ENCODE data around the gene ARAP3. TPM values are rescaled to one million over a fixed set of nuclear protein-coding genes. Genes with fewer than 3 reads are reported as not detected.

ARAP3 gene
- 8.9 and 14.5 TPM in 2 replicates for total RNA-seq

DNA sequence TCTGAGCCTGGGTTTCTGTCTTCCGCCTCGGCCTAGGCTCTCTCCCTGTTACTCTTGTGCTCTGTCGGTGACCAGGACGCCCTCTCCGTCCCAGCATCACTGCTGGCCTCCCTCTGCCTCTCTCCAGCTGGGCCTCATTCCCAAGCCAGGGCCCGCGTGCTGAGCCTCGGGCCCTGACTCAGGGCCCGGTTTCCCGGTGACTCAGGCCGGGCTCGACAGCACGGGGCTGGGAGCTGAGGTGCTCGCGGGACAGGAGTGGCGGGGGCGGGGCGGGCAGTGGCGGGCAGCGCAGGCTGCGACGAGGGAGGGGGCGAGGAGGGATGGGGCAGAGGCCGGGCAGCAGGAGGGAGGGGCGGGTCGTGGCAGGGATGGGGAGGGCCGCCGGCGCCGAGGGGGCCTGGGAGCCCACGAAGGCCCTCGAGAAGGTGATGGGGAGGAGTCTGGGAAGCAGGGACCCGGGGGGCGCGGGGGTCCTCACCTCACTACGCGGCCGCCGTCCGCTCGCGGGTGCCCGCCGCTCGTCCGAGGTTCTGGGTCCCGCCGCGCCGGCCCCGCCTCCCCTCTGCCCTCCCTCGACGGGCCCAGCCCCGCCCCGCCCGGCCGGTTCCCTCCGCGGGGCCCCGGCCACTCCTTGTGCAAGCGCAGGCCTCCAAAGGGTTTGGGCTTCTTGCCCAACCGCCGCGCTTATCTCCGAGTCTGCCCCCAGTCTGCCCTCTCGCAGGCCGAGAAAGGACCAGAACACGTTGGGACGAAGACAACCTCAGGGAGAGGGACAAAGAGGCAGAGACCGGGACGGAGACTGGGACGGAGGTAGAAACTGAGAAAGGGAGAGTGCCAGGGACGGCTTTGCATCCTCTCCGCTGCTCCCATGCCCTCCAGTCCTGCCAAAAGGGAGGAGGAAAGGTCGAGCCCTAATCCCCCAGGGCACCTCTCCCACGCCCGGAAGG lies at the start of gene ARAP3:
Gene ARAP3 (minus strand): TSS at position 536 of the 947 bp plus-strand sequence. CDS start 1,744 bp downstream, outside the sequence.

DNA sequence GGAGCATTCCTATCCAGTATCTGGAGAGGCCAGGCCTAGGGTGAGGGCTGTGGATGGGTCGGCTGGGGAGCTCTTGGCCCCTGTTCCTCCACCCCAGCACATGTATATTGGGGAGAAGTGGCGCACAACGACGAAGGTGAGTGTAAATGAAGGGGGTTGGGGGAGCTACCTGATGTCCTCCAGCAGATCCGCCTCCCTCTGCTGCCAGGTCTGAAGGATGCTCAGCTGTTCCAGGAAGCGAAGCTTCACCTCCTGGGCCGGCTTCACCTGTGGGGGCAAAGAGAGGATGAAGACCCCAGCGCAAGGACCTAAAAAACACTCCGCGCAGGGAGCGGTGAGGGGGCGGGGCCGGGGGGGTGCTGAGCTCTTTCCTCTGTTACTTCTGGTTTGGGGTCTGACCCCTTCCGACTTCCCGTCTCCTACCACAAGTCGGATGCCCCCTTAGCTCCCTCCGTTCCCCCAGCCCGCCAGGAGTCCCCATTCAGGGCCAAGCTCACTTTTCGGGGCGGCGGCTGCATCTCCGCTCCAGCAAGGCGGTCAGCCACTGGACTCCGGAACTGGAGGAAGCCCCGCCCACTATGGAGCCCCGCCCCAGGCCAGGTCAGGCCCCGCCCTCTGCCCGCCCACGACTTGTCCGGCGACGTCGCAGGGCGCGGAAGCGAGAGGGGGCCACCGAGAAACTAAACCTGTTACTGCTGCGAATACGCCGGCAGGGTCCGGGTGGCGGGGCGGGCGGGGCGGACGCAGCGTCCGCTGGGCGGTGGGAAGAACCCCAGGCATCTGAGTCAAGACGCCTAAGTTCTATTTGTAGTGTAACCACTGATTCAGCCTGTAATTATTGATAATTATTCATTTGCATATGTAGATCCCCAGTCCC lies 30.9 kb downstream of the ARAP3 start, which contains the start of gene FCHSD1:
Gene FCHSD1 (minus strand): TSS at position 568 of the 877 bp plus-strand sequence. CDS start 50 bp downstream, at position 518.

DNA sequence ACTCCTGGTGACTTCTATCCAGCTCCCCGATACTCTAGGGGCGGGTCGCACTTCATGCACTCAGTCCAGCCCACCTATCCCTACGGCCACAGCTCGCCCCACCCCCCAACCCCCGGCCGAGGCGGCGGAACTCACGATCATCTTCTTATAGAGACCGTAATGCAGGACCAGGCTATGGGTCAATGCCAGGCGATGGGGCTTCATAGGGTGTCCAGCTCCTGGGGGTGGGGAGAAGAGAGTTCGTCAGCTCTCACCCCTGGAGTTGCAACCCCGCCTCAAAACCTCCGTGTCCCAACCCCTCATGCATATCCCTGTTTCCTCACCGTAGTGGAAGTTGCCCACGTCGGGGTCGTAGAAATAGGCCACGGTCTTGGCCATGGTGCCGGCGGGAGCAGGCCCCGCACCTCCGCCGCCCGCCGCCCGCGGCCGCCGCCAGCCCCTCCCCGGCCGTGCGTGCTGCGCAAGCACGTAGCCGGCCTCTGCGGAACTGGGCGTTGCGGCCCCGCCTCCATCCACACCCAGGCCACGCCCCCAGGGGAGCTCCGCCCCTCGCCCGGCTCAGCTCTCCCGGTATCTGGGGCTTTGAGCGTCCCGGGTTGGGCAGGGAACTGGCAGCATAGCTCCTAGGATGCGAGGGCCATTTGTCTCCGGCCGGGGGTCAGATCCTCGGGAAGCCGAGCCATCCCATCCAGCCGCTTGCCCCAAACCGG lies 45.5 kb downstream of the ARAP3 start, which contains the start of the genes HDAC3 and RELL2:
Gene HDAC3 (minus strand): TSS at position 437 of the 710 bp plus-strand sequence. CDS start 59 bp downstream, at position 378.
Gene RELL2 (plus strand): TSS at position 585 of the 710 bp plus-strand sequence. CDS start 1,229 bp downstream, outside the sequence.

DNA sequence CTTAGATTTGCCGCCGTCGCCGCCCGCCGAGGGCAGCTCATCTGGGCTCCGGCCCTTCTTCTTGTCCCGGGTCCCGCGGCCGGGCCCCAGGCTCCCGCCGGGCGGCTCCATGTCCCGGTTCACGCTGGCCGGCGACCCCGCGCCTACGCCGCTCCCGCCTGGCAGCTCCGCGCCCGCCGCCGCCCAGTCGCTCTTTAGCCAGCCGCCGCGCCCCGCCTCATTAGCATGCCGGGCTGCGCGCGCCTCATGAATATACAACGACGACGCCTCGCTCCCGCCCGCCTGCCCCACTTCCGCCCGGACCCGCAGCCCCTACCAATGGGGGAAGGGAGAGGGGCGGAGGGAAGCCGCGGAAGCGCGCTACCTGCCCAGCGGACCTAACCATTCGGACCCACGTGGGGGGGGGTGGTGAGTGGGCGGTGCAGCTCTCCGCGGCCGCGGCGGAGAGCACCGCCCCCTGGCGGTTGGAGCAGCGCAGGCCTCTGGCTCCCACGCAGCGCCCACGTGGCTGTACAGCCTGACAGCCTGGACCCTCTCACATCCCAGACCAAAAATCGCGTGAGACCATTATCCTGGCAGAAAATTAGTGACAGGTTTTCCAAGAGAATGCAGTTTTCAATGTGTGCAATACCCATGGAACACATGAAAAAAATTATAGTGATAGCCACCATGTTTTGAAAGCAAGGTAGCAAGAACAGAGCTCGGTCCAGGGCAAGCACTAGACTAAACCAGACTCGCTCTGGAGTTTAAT lies 63.1 kb downstream of the ARAP3 start, which contains the start of gene DIAPH1:
Gene DIAPH1 (minus strand): TSS at position 197 of the 751 bp plus-strand sequence. CDS start 86 bp downstream, at position 111.

Other genes starting within 250 kb of the ARAP3 start
- gene PCDHGC3, start 206.3 kb downstream of the ARAP3 start, total RNA-seq = 38.6 and 69.3 TPM in 2 replicates
- gene PCDHGC4, start 197.2 kb downstream of the ARAP3 start, total RNA-seq = 2.4 and 3.5 TPM in 2 replicates
- gene PCDHGC5, start 193.1 kb downstream of the ARAP3 start, total RNA-seq = 2.4 and 10.2 TPM in 2 replicates
- 14.0 and 53.9 TPM in 2 replicates for gene DIAPH1, start 63.2 kb downstream of the ARAP3 start, total RNA-seq
- 44.2 and 49.2 TPM in 2 replicates for gene HDAC3, start 45.4 kb downstream of the ARAP3 start, total RNA-seq
- 3.9 and 7.0 TPM in 2 replicates for gene RELL2, start 45.2 kb downstream of the ARAP3 start, total RNA-seq
- gene FCHSD1, start 30.8 kb downstream of the ARAP3 start, total RNA-seq = 39.2 and 61.7 TPM in 2 replicates
- gene PCDH1, start 196.2 kb upstream of the ARAP3 start, total RNA-seq = 0.60 and 0.89 TPM in 2 replicates
- gene DELE1, start 241.6 kb upstream of the ARAP3 start, total RNA-seq = 37.1 and 43.3 TPM in 2 replicates

All from smooth muscle cell of the umbilical artery (primary cell).